ENCODE measurements around the gene IRF2.
"Not testable (repeated sequence)": the region's sequence is repeated elsewhere in the genome, so short reads cannot be mapped to it uniquely, and the experiment has no call there.

The IRF2 gene

GRCh38 chr4:184385705-184386141 lies 88.6 kb downstream of the IRF2 start:
- no peak for DNase-seq

GRCh38 chr4:184384810-184385557 lies 89.4 kb downstream of the IRF2 start:
- DNase-seq: no peak

GRCh38 chr4:184384056-184384809 lies 90.1 kb downstream of the IRF2 start:
- no peak for DNase-seq

GRCh38 chr4:184383497-184384055 lies 90.8 kb downstream of the IRF2 start:
- DNase-seq: no peak

- DNase-seq: no peak
These were observed 92.0 kb downstream of the IRF2 start for GRCh38 chr4:184382189-184382846.

GRCh38 chr4:184380707-184381106 lies 93.6 kb downstream of the IRF2 start:
- DNase-seq: no peak

- not testable (repeated sequence) for DNase-seq
These were observed 94.1 kb downstream of the IRF2 start for GRCh38 chr4:184380214-184380613.

- DNase-seq: no peak
These were observed 97.4 kb downstream of the IRF2 start for GRCh38 chr4:184376923-184377322.

GRCh38 chr4:184376126-184376838 lies 98.1 kb downstream of the IRF2 start:
- no peak for DNase-seq

GRCh38 chr4:184375623-184376022 lies 98.7 kb downstream of the IRF2 start:
- DNase-seq: not testable (repeated sequence)

GRCh38 chr4:184375027-184375426 lies 99.3 kb downstream of the IRF2 start:
- DNase-seq: no peak

- DNase-seq: no peak
These were observed 100.4 kb downstream of the IRF2 start for GRCh38 chr4:184373886-184374405.

- DNase-seq: no peak
These were observed 103.0 kb downstream of the IRF2 start for GRCh38 chr4:184371390-184371787.

- no peak for DNase-seq
These were observed 103.5 kb downstream of the IRF2 start for GRCh38 chr4:184370711-184371389.

GRCh38 chr4:184369871-184370270 lies 104.5 kb downstream of the IRF2 start:
- no peak for DNase-seq

- no peak for DNase-seq
These were observed 105.6 kb downstream of the IRF2 start for GRCh38 chr4:184368731-184369130.

GRCh38 chr4:184368290-184368689 lies 106.1 kb downstream of the IRF2 start:
- DNase-seq: no peak

GRCh38 chr4:184364100-184364921 lies 110.0 kb downstream of the IRF2 start:
- no peak for DNase-seq

- DNase-seq: no peak
These were observed 111.1 kb downstream of the IRF2 start for GRCh38 chr4:184363258-184363657.

- DNase-seq: no peak
These were observed 112.0 kb downstream of the IRF2 start for GRCh38 chr4:184362396-184362795.

- DNase-seq: no peak
These were observed 112.9 kb downstream of the IRF2 start for GRCh38 chr4:184361443-184361842.

Data from activated CD4-positive, alpha-beta T cell treated with anti-CD3 and anti-CD28 coated beads, Interleukin-2, amount 50 U/mL, for 48 hours (primary cell).